Brain microvascular endothelial cell (primary cell): ENCODE data around the gene TMPRSS6.

ENCODE experiments used
- DNase-seq: peaks from one replicate; pipeline ENCODE4 v3.0.0-alpha.2; 2020
- H3K27ac ChIP-seq: fragments of 250-450 bp; sonication (Bioruptor Pico); 2 replicates; pipeline ENCODE4 v1.5.1; 2020; ENCODE audit warnings: mild to moderate bottlenecking, moderate library complexity
- H3K27me3 ChIP-seq: fragments of 250-450 bp; sonication (Bioruptor Pico); replicated peaks from 2 replicates; pipeline ENCODE4 v1.5.1; 2020; ENCODE audit warnings: mild to moderate bottlenecking
- H3K36me3 ChIP-seq: fragments of 250-450 bp; sonication (Bioruptor Pico); replicated peaks from 2 replicates; pipeline ENCODE4 v1.5.1; 2020; ENCODE audit warnings: mild to moderate bottlenecking
- H3K4me3 ChIP-seq: 2 replicates; pipeline ENCODE4 v1.5.1; 2011; ENCODE audit warnings: low read depth, mild to moderate bottlenecking, control low read depth, low read length, moderate library complexity
- in situ Hi-C: cut with HindIII; loops from 2 replicates; pipeline ENCODE4 v1.10.0; 2017; ENCODE audit warnings: low sequenced_read_pairs, low pct_ligation_motif_present
- TF ChIP-seq, protein P1 (sequence below): IDR thresholded peaks from 2 replicates; pipeline ENCODE4 v1.5.1; 2011; ENCODE audit warnings: low read depth, mild to moderate bottlenecking, moderate library complexity, low read length, control low read depth, inconsistent platforms; ENCODE audit errors: missing control alignments

TMPRSS6 gene

DNA sequence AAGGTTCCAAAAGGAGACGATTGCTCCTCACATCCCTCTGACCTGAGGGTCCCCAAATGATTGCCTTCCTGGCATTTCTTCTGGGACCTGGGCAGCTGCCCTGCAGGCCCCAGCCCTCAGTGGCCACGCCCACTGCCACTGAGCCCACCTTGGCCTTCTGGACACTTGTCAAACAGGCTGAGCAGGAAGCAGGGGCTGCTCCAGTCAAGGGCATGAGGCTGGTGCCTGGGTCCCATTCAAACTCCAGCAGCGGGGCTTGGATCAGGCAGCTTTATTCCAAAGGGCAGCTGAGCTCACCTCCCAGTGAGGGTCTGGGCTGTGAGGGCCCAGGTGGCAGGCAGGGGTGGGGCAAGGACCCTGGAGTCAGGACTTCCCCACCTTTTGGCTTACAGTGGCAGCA is 44.3 kb downstream of the TMPRSS6 start:
- H3K27me3 ChIP-seq: peaks cover 12% of the 10 kb centered on the region
- H3K27ac ChIP-seq: no peak overlapping the region
- in situ Hi-C loops: no loop called here
- H3K36me3 ChIP-seq: no peaks in the 10 kb centered on the region
- TF ChIP-seq, protein P1, sequence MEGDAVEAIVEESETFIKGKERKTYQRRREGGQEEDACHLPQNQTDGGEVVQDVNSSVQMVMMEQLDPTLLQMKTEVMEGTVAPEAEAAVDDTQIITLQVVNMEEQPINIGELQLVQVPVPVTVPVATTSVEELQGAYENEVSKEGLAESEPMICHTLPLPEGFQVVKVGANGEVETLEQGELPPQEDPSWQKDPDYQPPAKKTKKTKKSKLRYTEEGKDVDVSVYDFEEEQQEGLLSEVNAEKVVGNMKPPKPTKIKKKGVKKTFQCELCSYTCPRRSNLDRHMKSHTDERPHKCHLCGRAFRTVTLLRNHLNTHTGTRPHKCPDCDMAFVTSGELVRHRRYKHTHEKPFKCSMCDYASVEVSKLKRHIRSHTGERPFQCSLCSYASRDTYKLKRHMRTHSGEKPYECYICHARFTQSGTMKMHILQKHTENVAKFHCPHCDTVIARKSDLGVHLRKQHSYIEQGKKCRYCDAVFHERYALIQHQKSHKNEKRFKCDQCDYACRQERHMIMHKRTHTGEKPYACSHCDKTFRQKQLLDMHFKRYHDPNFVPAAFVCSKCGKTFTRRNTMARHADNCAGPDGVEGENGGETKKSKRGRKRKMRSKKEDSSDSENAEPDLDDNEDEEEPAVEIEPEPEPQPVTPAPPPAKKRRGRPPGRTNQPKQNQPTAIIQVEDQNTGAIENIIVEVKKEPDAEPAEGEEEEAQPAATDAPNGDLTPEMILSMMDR: no peak
- no peak for DNase-seq
- no peak overlapping the region for H3K4me3 ChIP-seq

- Histone ChIP-seq H3K27me3 (peaks cover 12% of the 10 kb centered on the region), H3K36me3 (peaks cover 2% of the 10 kb centered on the region), H3K4me3 (no peak overlapping the region), H3K27ac (no peak overlapping the region)
- TF ChIP-seq, protein P1: no peak
- in situ Hi-C loops: no loop called here
- DNase-seq: no peak
Measured at GRCh38 chr22:37064553-37064952, 45.0 kb downstream of the TMPRSS6 start.

DNA sequence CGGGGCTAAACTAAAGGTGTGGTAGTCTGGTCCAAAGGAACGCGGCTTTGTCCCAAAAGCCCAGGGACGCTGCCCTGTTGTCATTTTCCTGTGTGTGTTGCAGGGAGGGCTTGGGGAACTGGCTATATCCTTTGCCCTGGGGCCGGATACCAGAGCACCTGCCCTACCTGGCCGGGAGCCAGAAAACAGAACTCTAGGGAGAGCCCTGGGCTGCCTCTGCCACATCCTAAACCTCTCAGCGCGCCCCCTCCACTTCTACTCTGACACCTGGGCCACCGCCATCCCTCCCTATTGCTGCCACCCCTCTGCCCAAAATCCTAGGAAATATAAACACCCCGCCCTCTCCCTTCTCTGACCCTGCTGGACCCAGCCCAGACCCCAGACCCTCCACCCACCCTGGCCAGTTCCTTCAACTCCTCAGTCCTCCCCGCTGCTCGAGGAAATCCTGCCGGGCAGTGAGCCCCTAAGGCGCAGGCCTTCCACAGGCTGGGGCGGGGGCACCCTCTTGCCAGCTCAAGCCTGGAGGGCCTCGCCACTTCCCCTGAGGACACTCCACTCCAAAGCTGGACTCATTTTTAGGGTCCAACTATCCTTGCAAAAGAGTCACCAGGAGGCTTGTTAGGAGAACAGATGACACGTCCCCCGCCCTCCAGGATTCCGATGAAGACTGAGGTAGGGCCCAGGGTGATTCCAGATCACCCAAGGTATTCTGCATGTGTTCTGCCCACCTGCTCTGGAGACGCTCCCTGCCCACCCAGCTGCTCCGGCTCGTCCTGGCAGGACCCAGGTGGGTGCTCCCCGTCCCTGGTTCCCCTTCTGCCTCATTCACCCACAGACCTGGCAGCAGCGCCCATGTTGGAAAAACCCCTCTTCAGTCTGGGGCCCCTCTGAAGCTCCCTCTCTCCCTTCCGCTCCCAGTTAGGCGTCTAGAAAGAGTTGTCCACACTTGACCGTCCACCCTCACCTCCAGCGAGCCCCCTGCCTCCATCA is 45.8 kb downstream of the TMPRSS6 start:
- peaks cover 8% of the 10 kb centered on the region for H3K27me3 ChIP-seq
- no peak overlapping the region for H3K27ac ChIP-seq
- in situ Hi-C loops: no loop called here
- H3K4me3 ChIP-seq: no peak overlapping the region
- DNase-seq: no peak
- TF ChIP-seq, protein P1: no peak
- H3K36me3 ChIP-seq: peaks cover 2% of the 10 kb centered on the region

DNA sequence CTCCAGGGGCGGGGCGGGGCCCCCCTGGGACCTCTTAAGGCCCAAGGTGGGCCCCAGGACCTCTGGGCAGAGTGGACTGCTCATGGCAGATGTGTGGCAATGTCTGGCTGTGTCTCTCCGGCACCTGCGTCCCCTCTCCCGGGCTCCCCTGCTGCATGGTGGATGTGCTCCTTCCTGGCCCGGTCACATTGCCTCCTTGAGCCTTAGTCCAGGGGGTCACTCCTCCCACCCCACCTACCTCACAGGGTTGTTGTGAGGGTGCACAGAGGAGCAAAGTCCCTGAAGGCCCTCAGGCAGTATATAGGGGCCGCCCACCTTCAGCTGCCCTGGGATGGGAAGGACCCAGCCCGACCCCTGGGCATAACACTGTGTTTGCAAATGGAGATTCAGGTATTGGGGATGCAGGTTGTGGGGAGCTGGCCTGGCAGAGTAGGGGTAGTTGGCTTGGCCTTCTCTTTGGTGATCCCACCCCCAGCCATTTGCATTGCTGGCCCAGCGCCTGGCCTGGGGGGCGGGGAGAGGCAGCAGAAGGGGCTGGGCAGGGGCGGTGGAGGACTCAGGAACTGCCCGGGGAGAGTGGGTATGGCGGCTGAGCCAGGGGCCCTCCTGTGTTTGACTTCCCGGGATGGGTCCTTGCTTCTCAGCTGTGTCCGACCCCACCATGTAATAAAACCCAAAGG is 46.7 kb downstream of the TMPRSS6 start:
- Histone ChIP-seq H3K27me3 (no peaks in the 10 kb centered on the region), H3K36me3 (peaks cover 4% of the 10 kb centered on the region), H3K27ac (no peak overlapping the region), H3K4me3 (no peak overlapping the region)
- in situ Hi-C loops: no loop called here
- no peak for DNase-seq
- TF ChIP-seq, protein P1: no peak

- in situ Hi-C loops: no loop called here
- TF ChIP-seq, protein P1: no peak
- Histone ChIP-seq H3K27me3 (no peaks in the 10 kb centered on the region), H3K4me3 (no peak overlapping the region), H3K36me3 (peaks cover 8% of the 10 kb centered on the region), H3K27ac (no peak overlapping the region)
- DNase-seq: no peak
Measured at GRCh38 chr22:37062376-37062675, 47.2 kb downstream of the TMPRSS6 start.
